HG03342 (cell line): ENCODE results near the gene PPP2R5C.
"Not testable (repeated sequence)": the region's sequence is repeated elsewhere in the genome, so short reads cannot be mapped to it uniquely, and the experiment has no call there.

Experiments used
- ATAC-seq: cut with Tn5 transposase; IDR thresholded peaks from one replicate; pipeline ENCODE4 v1.9.1; 2021; ENCODE audit warnings: mild to moderate bottlenecking, moderate library complexity; ENCODE audit not compliant: unreplicated experiment

PPP2R5C gene

DNA sequence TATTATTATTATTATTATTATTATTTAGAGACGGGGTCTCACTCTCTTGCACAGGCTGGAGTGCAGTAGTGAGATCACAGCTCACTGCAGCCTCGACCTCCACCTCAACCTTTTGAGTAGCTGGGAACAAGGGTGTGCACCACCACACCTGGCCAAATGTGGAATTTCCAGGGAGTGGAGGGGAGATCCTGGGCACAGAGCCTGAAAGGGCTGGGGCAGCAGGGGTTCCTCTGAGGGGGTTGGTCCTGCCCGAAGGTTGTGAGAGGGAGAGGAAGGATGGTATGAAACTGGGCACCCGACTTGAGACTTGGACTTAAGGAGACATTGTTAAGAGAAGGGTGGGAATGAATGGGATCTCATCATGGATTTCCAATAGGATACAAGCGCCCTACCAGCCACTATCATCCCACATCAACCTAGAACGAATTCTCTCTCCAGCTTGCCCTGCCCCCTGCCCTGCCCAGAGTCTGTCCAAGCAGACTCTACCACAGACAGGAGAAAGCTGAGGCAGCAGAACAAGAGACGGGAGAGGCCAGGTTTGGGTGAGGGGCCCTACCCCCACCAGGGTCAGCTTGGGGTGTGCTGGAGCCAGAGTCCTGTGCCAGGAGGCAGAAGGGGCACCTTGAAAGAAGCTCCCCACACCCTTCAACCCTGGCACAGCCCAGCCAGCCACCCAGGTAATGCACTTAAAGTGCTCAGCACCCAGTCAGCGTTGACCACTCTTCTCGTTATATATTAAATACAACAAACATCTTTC lies 200.4 kb downstream of the PPP2R5C start:
- no peak for ATAC-seq

DNA sequence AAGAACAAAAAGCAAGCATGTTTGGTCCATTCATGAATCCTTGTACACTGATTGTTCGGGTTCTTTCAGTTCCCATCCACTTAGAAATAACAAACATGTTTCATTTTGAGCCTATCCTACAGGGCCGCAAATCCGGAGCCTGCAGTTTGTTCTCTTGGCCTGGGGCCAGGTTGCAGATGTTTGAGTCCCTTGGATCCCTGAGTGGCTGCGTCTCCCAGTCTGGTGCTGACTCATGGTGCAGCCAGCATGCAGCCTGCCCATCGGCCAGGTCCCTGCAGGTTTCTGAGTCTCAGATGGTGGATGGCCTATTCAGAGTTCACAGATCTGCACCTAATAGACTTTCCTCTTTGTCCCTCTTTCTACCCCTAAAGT lies 201.0 kb downstream of the PPP2R5C start:
- no peak for ATAC-seq

DNA sequence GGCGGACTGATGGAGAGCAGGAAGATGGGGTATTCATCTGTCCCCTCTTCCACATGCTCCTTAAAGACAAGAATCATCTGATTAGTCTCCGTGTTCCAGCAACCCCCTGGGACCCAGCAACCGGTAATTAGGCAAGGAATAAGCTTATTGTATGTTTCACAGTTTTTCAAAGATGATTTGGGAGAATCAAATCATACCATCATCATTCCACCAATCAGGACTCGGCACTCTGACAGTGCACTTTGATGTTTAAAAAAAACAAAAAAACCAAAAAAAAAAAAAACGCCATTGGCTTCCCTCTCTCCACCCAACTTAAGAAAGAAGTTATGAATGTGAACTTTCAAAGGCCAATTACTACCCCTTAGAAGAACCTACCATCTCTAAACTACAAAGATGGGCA lies 201.5 kb downstream of the PPP2R5C start:
- ATAC-seq = no peak

DNA sequence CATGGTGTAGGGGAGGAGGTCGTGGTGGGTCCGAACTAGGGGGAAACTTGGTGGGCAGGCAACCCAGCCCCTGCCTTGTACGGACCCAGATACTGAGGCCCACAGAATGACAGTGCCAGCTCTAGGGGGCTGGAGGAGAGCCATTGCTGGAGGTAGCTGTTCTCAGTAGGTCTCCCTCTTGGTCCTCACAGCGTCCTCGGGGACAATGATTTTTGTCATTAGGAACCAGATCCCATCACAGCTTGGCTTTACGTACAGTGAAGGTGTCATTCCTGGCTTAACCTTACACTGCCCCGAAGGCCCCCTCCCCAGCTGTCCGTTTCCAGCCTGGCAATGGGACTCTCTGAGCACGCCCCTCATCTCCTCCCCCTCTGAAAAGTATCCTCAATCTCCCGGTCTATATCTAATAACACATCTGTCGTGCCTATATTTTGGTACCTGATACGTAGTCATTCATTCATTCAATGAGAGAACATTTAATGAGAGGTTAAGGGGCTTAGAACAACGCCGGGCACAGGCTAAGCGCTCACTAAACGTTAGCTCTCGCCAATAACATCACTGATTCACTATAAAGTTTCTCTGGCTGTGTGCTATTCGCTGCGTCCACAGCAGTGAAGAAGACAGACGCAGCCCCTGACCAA lies 202.3 kb downstream of the PPP2R5C start:
- no peak for ATAC-seq

DNA sequence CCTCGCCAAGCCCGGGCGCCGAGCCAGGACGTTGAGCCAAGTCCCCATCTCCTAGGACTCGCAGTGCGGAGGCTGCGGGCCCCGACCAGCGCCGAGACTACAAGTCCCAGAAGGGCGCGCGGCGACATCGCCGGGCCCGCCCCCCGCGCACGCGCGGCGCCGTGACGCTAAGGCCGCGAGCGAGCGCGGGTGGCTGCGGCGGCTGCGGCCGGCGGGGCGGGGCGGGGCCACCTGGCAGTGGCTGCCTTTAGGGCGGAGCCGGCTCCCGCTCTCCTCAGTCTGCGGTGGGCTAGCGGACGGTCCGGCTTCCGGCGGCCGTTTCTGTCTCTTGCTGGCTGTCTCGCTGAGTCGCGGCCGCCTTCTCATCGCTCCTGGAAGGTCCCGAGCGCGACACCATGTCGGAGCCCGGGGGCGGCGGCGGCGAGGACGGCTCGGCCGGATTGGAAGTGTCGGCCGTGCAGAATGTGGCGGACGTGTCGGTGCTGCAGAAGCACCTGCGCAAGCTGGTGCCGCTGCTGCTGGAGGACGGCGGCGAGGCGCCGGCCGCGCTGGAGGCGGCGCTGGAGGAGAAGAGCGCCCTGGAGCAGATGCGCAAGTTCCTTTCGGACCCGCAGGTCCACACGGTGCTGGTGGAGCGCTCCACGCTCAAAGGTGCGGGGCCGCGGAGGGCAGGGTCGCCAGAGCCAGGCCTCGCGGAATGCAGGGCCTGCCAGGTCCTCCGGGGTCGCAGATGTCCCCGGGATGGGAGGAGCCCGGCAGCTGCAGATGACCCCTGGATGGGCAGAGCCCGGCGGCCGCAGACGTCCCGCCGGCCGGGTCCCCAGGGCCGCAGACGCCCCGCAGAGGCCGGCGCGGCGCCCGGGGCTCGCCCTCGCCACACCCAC lies 203.0 kb downstream of the PPP2R5C start, which contains the start of gene DYNC1H1:
DYNC1H1 (plus strand) TSS at position 277 of the 884 bp plus-strand sequence; CDS start at position 396, 119 bp downstream.
- ATAC-seq = peak; percentile 80

DNA sequence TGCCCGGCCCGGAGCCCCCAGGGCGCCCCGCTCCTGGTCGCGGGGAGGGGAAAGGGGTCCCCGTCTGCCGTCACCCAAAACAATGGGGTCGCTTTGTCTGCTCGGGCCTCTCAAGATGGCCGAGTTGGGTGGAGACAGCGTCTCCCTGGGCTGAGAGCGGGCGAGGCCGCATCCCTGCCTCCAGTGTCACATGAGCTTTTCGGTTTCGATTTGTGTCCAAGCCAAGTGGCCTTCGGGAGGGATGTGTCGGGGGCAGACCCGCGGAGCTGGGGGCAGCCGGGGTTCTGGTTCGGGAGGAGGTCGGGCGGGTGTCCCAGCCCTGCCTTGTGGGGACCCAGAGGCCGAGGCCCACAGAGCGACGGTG lies 203.7 kb downstream of the PPP2R5C start:
- peak; percentile 36 for ATAC-seq

DNA sequence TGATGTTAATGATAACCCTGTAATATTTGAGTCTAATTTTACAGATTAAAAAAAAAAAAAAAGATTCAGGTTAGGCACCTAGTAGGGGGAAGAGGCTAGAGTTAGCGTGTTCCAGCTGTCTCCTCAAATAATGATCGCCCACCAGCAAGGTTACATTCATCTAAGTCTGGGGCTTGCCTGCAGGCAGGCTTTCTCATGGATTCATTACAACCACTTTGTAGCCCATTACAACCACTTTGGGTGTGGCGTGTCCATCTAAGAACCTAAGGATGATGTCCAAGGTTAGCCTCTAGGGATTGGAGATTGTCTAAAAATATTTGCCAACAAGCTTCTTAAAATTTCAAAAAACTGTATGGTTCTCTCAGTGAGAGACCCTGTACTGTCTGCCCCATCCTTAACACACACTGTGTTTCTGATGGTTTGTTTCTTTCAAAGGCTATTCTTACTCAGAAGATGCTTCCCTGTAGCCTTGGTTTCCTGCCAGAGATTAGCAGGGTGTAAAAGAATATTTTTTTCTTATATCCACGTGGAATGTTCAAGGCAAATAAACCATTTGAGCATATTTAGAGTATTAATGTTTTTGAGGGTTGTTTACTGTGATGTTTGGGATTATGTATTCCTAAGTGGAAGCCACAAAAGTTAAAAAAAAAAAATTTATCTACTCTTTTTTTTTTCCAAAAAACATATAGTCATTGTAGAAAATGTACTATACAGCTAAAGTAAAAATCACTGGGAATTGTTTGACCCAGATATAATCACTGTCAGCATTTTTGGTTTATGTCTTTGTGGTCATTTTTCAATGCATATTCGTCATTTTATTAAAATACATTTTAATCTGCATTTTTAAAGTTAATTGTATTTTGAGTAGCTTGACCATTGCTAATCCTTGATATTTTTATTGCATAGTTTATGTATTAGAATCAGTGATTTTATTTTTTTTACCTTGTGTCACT lies 204.5 kb downstream of the PPP2R5C start:
- no peak for ATAC-seq

DNA sequence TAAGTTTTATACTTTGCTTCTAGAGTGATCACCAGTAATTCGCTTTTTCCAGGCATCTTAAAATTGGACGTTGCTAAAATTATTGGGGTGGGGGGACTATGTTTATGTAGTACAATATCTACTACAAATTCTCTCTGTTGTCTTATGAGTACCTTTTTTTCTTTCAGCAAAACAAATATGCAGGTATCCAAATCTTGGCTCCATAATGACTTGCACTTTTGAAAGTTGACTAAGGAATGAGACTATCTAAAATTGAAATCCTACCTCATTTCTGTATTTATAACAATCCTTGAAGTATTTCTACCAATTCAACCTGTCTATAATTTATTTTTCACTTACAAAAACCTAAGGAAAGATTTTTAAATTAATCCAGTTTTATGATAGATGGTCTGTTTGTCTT lies 205.2 kb downstream of the PPP2R5C start:
- no peak for ATAC-seq

DNA sequence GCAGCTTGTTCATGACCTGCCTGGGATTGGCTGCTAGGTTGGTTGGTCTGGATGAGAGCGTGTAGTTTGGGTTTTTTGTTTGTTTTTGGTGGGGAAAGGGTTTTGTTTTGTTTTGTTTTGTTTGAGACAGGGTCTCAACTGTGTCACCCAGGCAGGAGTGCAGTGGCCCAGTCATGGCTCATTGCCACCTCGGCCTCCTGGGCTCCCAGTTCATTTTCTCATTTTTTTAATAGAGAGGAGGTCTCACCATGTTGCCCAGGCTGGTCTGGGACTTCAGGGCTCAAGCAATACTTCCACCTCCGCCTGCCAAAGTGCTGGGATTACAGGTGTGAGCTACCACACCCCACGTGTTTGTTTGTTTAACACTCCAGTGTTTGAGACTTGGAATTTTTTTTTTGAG lies 206.7 kb downstream of the PPP2R5C start:
- no peak for ATAC-seq

DNA sequence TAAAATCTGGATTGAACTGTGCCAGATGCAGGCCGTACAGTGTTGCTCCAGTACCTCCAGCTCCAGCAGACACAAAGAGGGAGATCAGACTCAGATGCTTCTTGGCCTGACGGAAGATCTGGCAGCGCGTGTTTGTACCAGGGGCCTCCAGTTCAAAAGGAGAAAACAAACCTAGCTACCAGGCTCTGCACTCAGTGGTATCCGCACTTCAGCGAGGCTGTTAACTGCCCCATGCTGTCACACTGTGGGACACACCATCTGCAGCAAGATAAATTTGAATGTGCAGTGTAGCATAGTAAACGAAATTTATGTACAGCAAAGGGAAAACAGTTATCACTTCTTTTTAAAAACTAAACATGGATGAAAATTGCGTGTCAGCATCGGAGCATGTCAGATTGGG lies 208.0 kb downstream of the PPP2R5C start:
- no peak for ATAC-seq

DNA sequence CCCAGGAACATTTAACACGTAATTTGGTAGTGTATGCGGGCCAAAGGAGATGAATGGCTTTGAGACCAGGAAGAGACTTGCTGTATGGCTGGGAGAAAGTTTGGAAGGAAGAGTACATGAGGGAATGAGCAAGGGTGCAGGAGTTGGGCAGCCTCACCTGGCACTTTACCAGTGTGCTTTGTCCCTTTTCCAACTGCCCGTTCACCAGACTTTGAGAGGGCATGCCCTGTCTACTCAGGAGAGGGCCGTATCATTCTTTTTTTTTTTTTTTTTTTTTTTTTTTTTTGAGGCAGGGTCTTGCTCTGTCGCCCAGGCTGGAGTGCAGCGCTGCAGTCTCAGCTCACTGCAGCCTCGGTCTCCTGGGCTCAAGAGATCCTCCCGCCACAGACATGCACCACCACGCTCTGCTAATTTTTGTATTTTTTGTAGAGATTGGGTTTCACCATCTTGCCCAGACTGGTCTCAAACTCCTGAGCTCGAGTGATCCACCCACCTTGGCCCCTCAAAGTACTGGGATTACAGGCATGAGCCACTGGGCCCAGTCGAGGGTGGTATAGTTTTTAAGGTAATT lies 209.4 kb downstream of the PPP2R5C start:
- no peak for ATAC-seq

DNA sequence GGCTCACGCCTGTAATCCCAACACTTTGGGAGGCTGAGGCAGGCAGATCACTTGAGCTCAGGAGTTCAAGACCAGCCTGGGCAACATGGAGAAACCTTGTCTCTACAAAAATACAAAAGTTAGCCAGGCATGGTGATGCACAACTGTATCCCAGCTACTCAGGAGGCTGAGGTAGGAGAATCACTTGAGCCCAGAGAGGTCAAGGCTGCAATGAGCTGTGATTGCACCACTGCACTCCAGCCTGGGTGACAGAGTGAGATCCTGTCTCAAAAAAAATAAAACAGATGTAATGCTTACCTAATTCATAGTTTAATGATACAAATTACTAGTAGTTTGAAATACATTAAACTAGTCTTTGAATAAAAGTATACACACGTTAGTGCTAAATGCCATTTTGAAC lies 209.9 kb downstream of the PPP2R5C start:
- not testable (repeated sequence) for ATAC-seq

DNA sequence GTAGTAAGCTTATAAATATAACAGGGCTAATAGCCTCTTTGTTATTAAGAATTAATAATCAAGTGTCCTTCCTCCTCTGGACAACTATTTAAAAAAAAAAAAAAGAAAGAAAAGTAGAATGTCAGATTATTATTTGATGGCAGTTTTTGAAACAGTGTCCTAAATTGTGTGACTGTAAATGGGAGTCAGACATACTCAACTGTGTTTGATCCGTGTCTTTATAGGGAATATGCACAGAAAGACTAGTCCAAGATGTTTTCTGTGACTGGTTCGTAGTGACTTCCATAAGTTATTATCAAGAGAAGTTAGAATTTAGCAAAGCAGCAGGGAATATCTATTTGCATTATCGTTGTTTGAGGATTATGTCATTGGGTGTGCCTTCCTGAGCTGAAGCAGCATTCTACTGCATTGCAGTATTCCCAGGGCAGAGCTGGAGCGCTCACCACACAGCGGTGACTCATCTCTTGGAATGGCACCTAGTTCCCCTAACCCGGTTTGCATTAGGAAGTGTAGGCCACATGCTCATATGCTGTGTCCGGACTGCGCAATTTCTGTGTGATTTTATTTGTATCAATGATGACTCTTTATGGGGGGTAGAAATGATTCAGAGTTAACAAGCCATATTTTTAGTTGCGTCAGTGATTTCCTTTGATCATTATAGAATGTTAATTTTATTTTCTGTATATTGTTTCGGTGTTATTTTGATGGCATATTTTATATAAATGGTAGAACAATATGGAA lies 210.8 kb downstream of the PPP2R5C start:
- ATAC-seq = no peak

DNA sequence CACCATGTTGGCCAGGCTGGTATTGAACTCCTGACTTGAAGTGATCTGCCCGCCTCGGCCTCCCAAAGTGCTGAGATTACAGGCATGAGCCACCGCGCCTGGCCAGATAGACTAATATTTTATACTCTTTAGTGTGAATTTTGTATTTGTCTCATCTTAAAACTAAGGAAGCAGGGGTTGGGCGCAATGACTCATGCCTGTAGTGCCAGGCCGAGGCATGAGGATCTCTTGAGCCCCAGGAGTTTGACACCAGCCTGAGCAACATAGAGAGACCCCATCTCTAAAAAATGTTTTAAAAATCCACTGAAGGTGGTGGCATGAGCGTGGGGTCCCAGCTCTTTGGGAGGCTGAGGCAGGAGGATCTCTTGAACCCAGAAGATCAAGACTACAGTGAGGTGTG lies 211.8 kb downstream of the PPP2R5C start:
- no peak for ATAC-seq

DNA sequence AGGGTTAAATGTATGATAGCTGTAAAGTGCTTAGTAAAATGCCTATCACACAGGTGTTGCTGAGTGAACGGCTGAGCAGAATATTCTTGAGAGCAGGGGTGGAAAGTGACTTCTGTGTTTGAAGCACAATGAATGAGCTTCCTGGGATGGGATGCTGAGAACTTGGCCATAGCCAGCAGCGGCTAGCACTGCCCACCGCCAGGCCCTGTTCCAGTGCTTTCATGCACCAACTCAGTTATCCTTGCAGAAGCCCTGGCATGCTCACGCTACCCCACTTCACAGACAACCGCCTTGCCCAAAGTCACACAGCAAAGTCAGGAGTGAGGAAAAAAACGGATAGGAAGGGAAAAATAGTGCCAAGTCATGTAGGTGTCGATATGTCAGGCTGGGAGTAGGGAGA lies 213.7 kb downstream of the PPP2R5C start:
- ATAC-seq = no peak
